K562 (cell line): ENCODE measurements around the gene ZNF358. TPM values are rescaled to one million over a fixed set of nuclear protein-coding genes. Genes with fewer than 3 reads are reported as not detected.

ENCODE experiments used
- ATAC-seq: fragments of 200-7000 bp; cut with Tn5 transposase; 3 replicates; pipeline ENCODE4 v1.9.1; 2020; ENCODE audit warnings: moderate library complexity
- BruUV-seq: library from RNA; stranded (reverse); fragments of 400-500 nt; replicated peaks from 2 replicates; lab custom pipeline; 2021; lab: Mats Ljungman, UMichigan
- CTCF ChIA-PET: fragments of 300-600 bp; formaldehyde crosslinking; extraction: SDS; loops from one replicate; lab custom pipeline; 2021; ENCODE audit warnings: low intra/inter-chr PET ratio; lab: Yijun Ruan, JAX
- POLR2A ChIA-PET: fragments of 300-600, 350-650 bp; sonication (Branson Sonifier 250); formaldehyde crosslinking; extraction: SDS; loops from one replicate; lab custom pipeline; 2021; ENCODE audit warnings: antibody characterized with exemption, inconsistent platforms; lab: Yijun Ruan, JAX
- DNase-seq, 4 experiments: peaks; one replicate each; pipeline versions ENCODE4 v3.0.0 to v3.0.0-alpha.2; 2011 to 2018; ENCODE audit warnings: low spot score in 3 of 4, mixed read lengths in 3 of 4; ENCODE audit errors: extremely low read depth in 1 of 4
- FAIRE-seq: peaks from 2 replicates; lab custom pipeline; 2011; peaks lifted over from hg19 to GRCh38; lab: Jason Lieb, UNC
- H2AFZ ChIP-seq: 2 replicates; pipeline ENCODE4 v1.6.0; 2011; ENCODE audit warnings: low read depth, low read length, control low read depth, inconsistent platforms
- H3K27ac ChIP-seq: fragments of 200-600 bp; 3 replicates; pipeline ENCODE4 v1.8.0; 2011; ENCODE audit warnings: low read depth, mild to moderate bottlenecking, control low read depth, inconsistent platforms, low read length, moderate library complexity, mixed read lengths; ENCODE audit errors: extremely low read depth
- H3K27me3 ChIP-seq, 2 experiments: fragments of 300-600 bp in 1 of 2; 2 replicates in 1 of 2; 3 replicates in 1 of 2; pipeline versions ENCODE4 v1.6.0 to v1.8.0; 2011; ENCODE audit warnings: inconsistent platforms in 2 of 2, low read length in 2 of 2, mild to moderate bottlenecking in 1 of 2, mixed read lengths in 1 of 2, moderate library complexity in 1 of 2; ENCODE audit not compliant: control insufficient read depth in 2 of 2, insufficient read depth in 2 of 2
- H3K36me3 ChIP-seq: fragments of 300-600 bp; 3 replicates; pipeline ENCODE4 v1.8.0; 2011; ENCODE audit warnings: mild to moderate bottlenecking, low read length, inconsistent platforms; ENCODE audit not compliant: control insufficient read depth, insufficient read depth
- H3K4me1 ChIP-seq, 2 experiments: fragments of 200-600 bp in 1 of 2; replicated peaks in 1 of 2; 2 replicates in 1 of 2; 3 replicates in 1 of 2; pipeline versions ENCODE4 v1.5.1 to v1.8.0; 2011; ENCODE audit warnings: inconsistent platforms in 2 of 2, low read length in 2 of 2, mild to moderate bottlenecking in 1 of 2, mixed read lengths in 1 of 2, moderate library complexity in 1 of 2; ENCODE audit not compliant: control insufficient read depth in 2 of 2, insufficient read depth in 2 of 2
- H3K4me2 ChIP-seq: 2 replicates; pipeline ENCODE4 v1.6.1; 2011; ENCODE audit warnings: low read length, control low read depth, inconsistent platforms, mixed read lengths; ENCODE audit not compliant: insufficient read depth
- H3K4me3 ChIP-seq: fragments of 200-600 bp; sonication (generic), shearing (Covaris generic); 2 replicates; pipeline ENCODE4 v1.5.1; 2016; ENCODE audit warnings: control low read depth, inconsistent platforms
- H3K79me2 ChIP-seq: fragments of 200-600 bp; 3 replicates; pipeline ENCODE4 v1.8.0; 2011; ENCODE audit warnings: low read length, inconsistent platforms; ENCODE audit not compliant: control insufficient read depth, insufficient read depth
- H3K9ac ChIP-seq, 2 experiments: 2 replicates each; pipeline versions ENCODE4 v1.6.0 to v1.6.1; 2011; ENCODE audit warnings: low read depth in 2 of 2, low read length in 2 of 2, control low read depth in 1 of 2, inconsistent platforms in 1 of 2, mild to moderate bottlenecking in 1 of 2, mixed read lengths in 1 of 2; ENCODE audit not compliant: insufficient read depth in 1 of 2
- H3K9me1 ChIP-seq: one replicate; pipeline ENCODE4 v1.6.0; 2011; ENCODE audit warnings: inconsistent platforms, mild to moderate bottlenecking, low read length, moderate library complexity; ENCODE audit not compliant: control insufficient read depth, insufficient read depth
- H3K9me3 ChIP-seq: replicated peaks from 2 replicates; pipeline ENCODE4 v1.5.1; 2011; ENCODE audit warnings: low read depth, low read length, inconsistent platforms; ENCODE audit not compliant: control insufficient read depth, insufficient read depth
- H4K20me1 ChIP-seq: replicated peaks from 2 replicates; pipeline ENCODE4 v1.6.1; 2011; ENCODE audit warnings: low read length, inconsistent platforms, mixed read lengths; ENCODE audit not compliant: control insufficient read depth, insufficient read depth
- HNRNPLL ChIP-seq: fragments of 200-400 bp; formaldehyde crosslinking; IDR thresholded peaks from 2 replicates; pipeline ENCODE4 v1.6.1; 2017; ENCODE audit warnings: low read length, low read depth, mild to moderate bottlenecking; ENCODE audit not compliant: poor library complexity, severe bottlenecking
- RBM25 ChIP-seq: fragments of 200-400 bp; formaldehyde crosslinking; IDR thresholded peaks from 2 replicates; pipeline ENCODE4 v1.6.1; 2018; ENCODE audit warnings: low read length, low read depth, moderate library complexity; ENCODE audit not compliant: severe bottlenecking
- THRAP3 ChIP-seq: fragments of 450-650 bp; IDR thresholded peaks from 2 replicates; pipeline ENCODE4 v1.6.1; 2016; ENCODE audit warnings: mild to moderate bottlenecking, inconsistent platforms, borderline replicate concordance
- ZNF431 ChIP-seq: sonication (generic); formaldehyde crosslinking; IDR thresholded peaks from 2 replicates; pipeline ENCODE4 v1.8.0; 2022; ENCODE audit warnings: mild to moderate bottlenecking, missing genetic modification reagents
- ZNF518B ChIP-seq: fragments of 250-450 bp; sonication (Bioruptor Pico); IDR thresholded peaks from 2 replicates; pipeline ENCODE4 v1.5.0; 2021; ENCODE audit warnings: mild to moderate bottlenecking, moderate library complexity
- WGBS: fragments of 100-300 bp; shearing (Covaris generic); methylation state at CpG from one replicate; pipeline ENCODE4 v1.1.6; 2016; ENCODE audit warnings: low coverage, mixed read lengths; ENCODE audit not compliant: insufficient coverage; ENCODE audit errors: missing lambda C conversion rate; 5-methylcytosine and 5-hydroxymethylcytosine counted together
- in situ Hi-C: fragments of 300-500 bp; cut with MboI; formaldehyde crosslinking; loops from 4 replicates; pipeline ENCODE4 v1.15.0; 2018; ENCODE audit warnings: inconsistent platforms, mixed read lengths
- intact Hi-C: fragments of 100-400 bp; cut with micrococcal nuclease; formaldehyde crosslinking; loops from 2 replicates; pipeline ENCODE4 v1.14.2; 2022
- polyA plus RNA-seq, 8 experiments: library from polyadenylated mRNA; depleted of rRNA in 4 of 8; stranded (reverse) in 5 of 8; unstranded in 3 of 8; fragments of >200 nt; fragmentation: Nextera tagmentation in 2 of 8; fragmentation: Illumina TruSeq in 1 of 8; extraction: Ambion mirVana in 2 of 8; extraction: Trizol in 1 of 8; gene quantifications; 2 replicates each; pipeline versions ENCODE4 v1.2.1 to v1.2.3, GENCODE V29; 2011 to 2014; ENCODE audit warnings: inconsistent platforms in 1 of 8, missing spikeins in 1 of 8
- total RNA-seq, 7 experiments: library from RNA; depleted of rRNA in 6 of 7; stranded (reverse); fragments of >200 nt in 6 of 7; fragmentation: Illumina TruSeq in 2 of 7; extraction: Trizol in 2 of 7; gene quantifications; 2 replicates each; pipeline versions ENCODE4 v1.2.1 to v1.2.3, GENCODE V29; 2011 to 2021; ENCODE audit warnings: low replicate concordance in 1 of 7

ZNF358 gene
- total and polyA plus RNA-seq, 9 of the 15 experiments (the other 6 are each of a cell fraction or from before 2014, with no cell fraction given): 0.04 to 17.2 (median 4.9) TPM

GRCh38 chr19:7513809-7514642 lies 1.9 kb upstream of the ZNF358 start:
- Histone ChIP-seq H3K4me2 (no peak overlapping the region), H3K36me3 (no peaks in the 10 kb centered on the region), H3K4me1 (peaks cover 11 to 15% of the 10 kb centered on the region in 2 experiments), H3K79me2 (no peaks in the 10 kb centered on the region), H3K27me3 (no peaks in the 10 kb centered on the region), H2AFZ (no peak overlapping the region), H3K4me3 (no peak overlapping the region), H3K9ac (no peak overlapping the region), H4K20me1 (no peaks in the 10 kb centered on the region), H3K27ac (no peak overlapping the region), H3K9me3 (no peaks in the 10 kb centered on the region), H3K9me1 (no peaks in the 10 kb centered on the region)
- in situ Hi-C loops: no loop called here
- CTCF ChIA-PET: no interaction called here
- DNase-seq (no peak), ATAC-seq (no peak), FAIRE-seq (no peak)
- POLR2A ChIA-PET: interaction anchor here (0.6 kb wide), 1 partner anchor 10 kb away, joined by 3 read pairs; no protein-coding TSS in a partner anchor
- 16% methylated on average over 5 of the region's 5 CpGs for WGBS
- no TSS peak for BruUV-seq
- TF ChIP-seq ZNF431: no peak
- TF ChIP-seq THRAP3: no peak
- TF ChIP-seq RBM25: peak; percentile 7
- no peak for TF ChIP-seq ZNF518B (CRISPR knock-in tag)
- TF ChIP-seq HNRNPLL: no peak
- intact Hi-C loops: no loop called here
